Neural progenitor cell (in vitro differentiated cells): ENCODE measurements around the gene UMAD1. TPM values are rescaled to one million over a fixed set of nuclear protein-coding genes. Genes with fewer than 3 reads are reported as not detected.

Experiments
- DNase-seq: peaks from one replicate; pipeline ENCODE4 v3.0.0-alpha.2; 2016; ENCODE audit warnings: low spot score
- H2AFZ ChIP-seq: fragments of 200-600 bp; sonication (generic); replicated peaks from 2 replicates; pipeline ENCODE4 v1.6.1; 2016; ENCODE audit warnings: antibody characterized with exemption
- H3F3A ChIP-seq: fragments of 200-600 bp; sonication (generic); 2 replicates; pipeline ENCODE4 v1.6.1; 2016; ENCODE audit warnings: antibody characterized with exemption, low read depth
- H3K27ac ChIP-seq: fragments of 200-600 bp; sonication (generic); 2 replicates; pipeline ENCODE4 v1.5.1; 2016; ENCODE audit warnings: mild to moderate bottlenecking
- H3K27me3 ChIP-seq: fragments of 200-600 bp; sonication (generic); 2 replicates; pipeline ENCODE4 v1.6.1; 2016; ENCODE audit warnings: mild to moderate bottlenecking, moderate library complexity
- H3K36me3 ChIP-seq: fragments of 200-600 bp; sonication (generic); 2 replicates; pipeline ENCODE4 v1.5.1; 2016
- H3K4me1 ChIP-seq: fragments of 200-600 bp; sonication (generic); 2 replicates; pipeline ENCODE4 v1.6.1; 2016; ENCODE audit warnings: mixed run types
- H3K4me2 ChIP-seq: fragments of 200-600 bp; sonication (generic); 2 replicates; pipeline ENCODE4 v1.6.1; 2016
- H3K4me3 ChIP-seq: fragments of 200-600 bp; sonication (generic); 2 replicates; pipeline ENCODE4 v1.5.1; 2016
- H3K79me2 ChIP-seq: fragments of 200-600 bp; sonication (generic); 2 replicates; pipeline ENCODE4 v1.6.1; 2016; ENCODE audit warnings: low read depth
- H3K9ac ChIP-seq: fragments of 200-600 bp; sonication (generic); 2 replicates; pipeline ENCODE4 v1.6.1; 2016
- H3K9me3 ChIP-seq: fragments of 200-600 bp; sonication (generic); 2 replicates; pipeline ENCODE4 v1.5.1; 2016; ENCODE audit warnings: low read depth
- H4K20me1 ChIP-seq: fragments of 200-600 bp; sonication (generic); 2 replicates; pipeline ENCODE4 v1.6.1; 2016; ENCODE audit warnings: low read depth
- H3K27ac Mint-ChIP-seq: 3 replicates; pipeline ENCODE4 v1.8.0; 2021; ENCODE audit warnings: mixed read lengths
- H3K27me3 Mint-ChIP-seq: 2 replicates; pipeline ENCODE4 v1.8.0; 2022; ENCODE audit warnings: low read depth, mild to moderate bottlenecking, inconsistent platforms, moderate library complexity, mixed read lengths; ENCODE audit not compliant: insufficient read depth
- H3K36me3 Mint-ChIP-seq: 3 replicates; pipeline ENCODE4 v1.8.0; 2021; ENCODE audit warnings: mixed read lengths
- H3K4me1 Mint-ChIP-seq: 3 replicates; pipeline ENCODE4 v1.8.0; 2021; ENCODE audit warnings: mixed read lengths
- H3K4me3 Mint-ChIP-seq: 3 replicates; pipeline ENCODE4 v1.8.0; 2021; ENCODE audit warnings: mild to moderate bottlenecking, moderate library complexity, mixed read lengths
- H3K9me3 Mint-ChIP-seq: 3 replicates; pipeline ENCODE4 v1.8.0; 2020; ENCODE audit warnings: mixed read lengths
- CTCF ChIP-seq: fragments of 200-600 bp; sonication (generic); IDR thresholded peaks from 2 replicates; pipeline ENCODE4 v1.5.1; 2017; ENCODE audit warnings: antibody characterized with exemption, mild to moderate bottlenecking
- EZH2 ChIP-seq: fragments of 200-600 bp; sonication (generic); IDR thresholded peaks from 2 replicates; pipeline ENCODE4 v1.6.1; 2017; ENCODE audit warnings: antibody characterized with exemption, mild to moderate bottlenecking, moderate library complexity
- EZH2phosphoT487 ChIP-seq: fragments of 200-600 bp; sonication (generic); IDR thresholded peaks from 2 replicates; pipeline ENCODE4 v1.6.1; 2017; ENCODE audit warnings: antibody characterized with exemption
- total RNA-seq: library from RNA; depleted of rRNA; stranded (reverse); fragments of >200 nt; gene quantifications from 2 replicates; pipeline ENCODE4 v1.2.3, GENCODE V29; 2015; ENCODE audit warnings: low replicate concordance

UMAD1 gene
- total RNA-seq, 1 donor from 2014 or later = 23.0 TPM

- no peaks in the 10 kb centered on the region for H3K9me3 ChIP-seq
- no peak overlapping the region for H3K4me3 ChIP-seq
- H3K79me2 ChIP-seq = peaks cover 10% of the 10 kb centered on the region
- H3K36me3 ChIP-seq = no peaks in the 10 kb centered on the region
- no peaks in the 10 kb centered on the region for H4K20me1 ChIP-seq
- H3K36me3 Mint-ChIP-seq = peaks cover 3% of the 10 kb centered on the region
- H3K27me3 Mint-ChIP-seq = peaks cover under 1% of the 10 kb centered on the region
- H3K27ac ChIP-seq = peak overlapping the region; percentile 56
- no peak for DNase-seq
- H3K27me3 ChIP-seq = no peaks in the 10 kb centered on the region
- peaks cover 2% of the 10 kb centered on the region for H3K4me1 Mint-ChIP-seq
- no peak for TF ChIP-seq EZH2
- TF ChIP-seq CTCF = no peak
- TF ChIP-seq EZH2phosphoT487 = no peak
- H3K27ac Mint-ChIP-seq = no peak overlapping the region
- H3K4me2 ChIP-seq = peak overlapping the region; percentile 29
- peaks cover 13% of the 10 kb centered on the region for H3F3A ChIP-seq
- no peak overlapping the region for H3K9ac ChIP-seq
- H2AFZ ChIP-seq = no peak overlapping the region
- H3K4me3 Mint-ChIP-seq = no peak overlapping the region
- no peaks in the 10 kb centered on the region for H3K9me3 Mint-ChIP-seq
- peaks cover 18% of the 10 kb centered on the region for H3K4me1 ChIP-seq
These were observed 29.9 kb downstream of the UMAD1 start for GRCh38 chr7:7670490-7670889.

- no peaks in the 10 kb centered on the region for H3K9me3 ChIP-seq
- H2AFZ ChIP-seq = no peak overlapping the region
- peaks cover 19% of the 10 kb centered on the region for H3F3A ChIP-seq
- H3K27me3 ChIP-seq = no peaks in the 10 kb centered on the region
- H3K4me3 ChIP-seq = no peak overlapping the region
- no peaks in the 10 kb centered on the region for H4K20me1 ChIP-seq
- Mint-ChIP-seq H3K4me1 (no peaks in the 10 kb centered on the region), H3K27me3 (no peaks in the 10 kb centered on the region), H3K4me3 (no peak overlapping the region), H3K27ac (no peak overlapping the region), H3K9me3 (no peaks in the 10 kb centered on the region), H3K36me3 (peaks cover 8% of the 10 kb centered on the region)
- peaks cover 16% of the 10 kb centered on the region for H3K4me1 ChIP-seq
- peaks cover 1% of the 10 kb centered on the region for H3K79me2 ChIP-seq
- H3K36me3 ChIP-seq = no peaks in the 10 kb centered on the region
- TF ChIP-seq EZH2phosphoT487 (no peak), CTCF (no peak), EZH2 (no peak)
- no peak for DNase-seq
- no peak overlapping the region for H3K9ac ChIP-seq
- H3K4me2 ChIP-seq = peak overlapping the region; percentile 29
- H3K27ac ChIP-seq = peak overlapping the region; percentile 56
These were observed 30.8 kb downstream of the UMAD1 start for GRCh38 chr7:7671361-7671760.

GRCh38 chr7:7672545-7673239 is 32.1 kb downstream of the UMAD1 start:
- no peaks in the 10 kb centered on the region for H3K9me3 Mint-ChIP-seq
- H3K4me1 Mint-ChIP-seq = no peaks in the 10 kb centered on the region
- H4K20me1 ChIP-seq = no peaks in the 10 kb centered on the region

More at GRCh38 chr7:7672545-7673239, 32.1 kb downstream of the UMAD1 start:
- H3K27ac ChIP-seq = no peak overlapping the region
- no peak overlapping the region for H3K9ac ChIP-seq
- TF ChIP-seq EZH2phosphoT487 (no peak), EZH2 (no peak), CTCF (no peak)
- no peak for DNase-seq
- no peaks in the 10 kb centered on the region for H3K36me3 ChIP-seq
- Mint-ChIP-seq H3K27ac (no peak overlapping the region), H3K36me3 (peaks cover 11% of the 10 kb centered on the region), H3K27me3 (no peaks in the 10 kb centered on the region), H3K4me3 (no peak overlapping the region)
- no peak overlapping the region for H3K4me3 ChIP-seq
- H3K27me3 ChIP-seq = no peaks in the 10 kb centered on the region
- H3K9me3 ChIP-seq = no peaks in the 10 kb centered on the region
- H3K79me2 ChIP-seq = no peaks in the 10 kb centered on the region
- H2AFZ ChIP-seq = no peak overlapping the region
- H3K4me2 ChIP-seq = no peak overlapping the region
- H3F3A ChIP-seq = peaks cover 19% of the 10 kb centered on the region
- peaks cover 16% of the 10 kb centered on the region for H3K4me1 ChIP-seq
